Nephron progenitor cell (in vitro differentiated cells): ENCODE data around the gene LGALS14.
"Not testable (repeated sequence)": the region's sequence is repeated elsewhere in the genome, so short reads cannot be mapped to it uniquely, and the experiment has no call there.

Experiments
- DNase-seq: peaks from one replicate; pipeline ENCODE4 v3.0.0; 2021
- H3K27ac Mint-ChIP-seq: 2 replicates; pipeline ENCODE4 v1.8.0; 2021; ENCODE audit warnings: mild to moderate bottlenecking, moderate library complexity, mixed read lengths
- H3K27me3 Mint-ChIP-seq: 2 replicates; pipeline ENCODE4 v1.8.0; 2021; ENCODE audit warnings: mild to moderate bottlenecking, low read depth, mixed read lengths; ENCODE audit not compliant: poor library complexity
- H3K36me3 Mint-ChIP-seq: 2 replicates; pipeline ENCODE4 v1.8.0; 2021; ENCODE audit warnings: low read depth, mixed read lengths
- H3K4me1 Mint-ChIP-seq: 2 replicates; pipeline ENCODE4 v1.8.0; 2021; ENCODE audit warnings: mixed read lengths
- H3K4me3 Mint-ChIP-seq: 2 replicates; pipeline ENCODE4 v1.8.0; 2021; ENCODE audit warnings: mild to moderate bottlenecking, moderate library complexity, mixed read lengths
- H3K9me3 Mint-ChIP-seq: 2 replicates; pipeline ENCODE4 v1.8.0; 2021; ENCODE audit warnings: mild to moderate bottlenecking, moderate library complexity, mixed read lengths
- TF ChIP-seq, protein P1 (sequence below): fragments of 200-600 bp; sonication (generic); IDR thresholded peaks from 2 replicates; pipeline ENCODE4 v1.5.0; 2021; ENCODE audit warnings: antibody characterized with exemption

The LGALS14 gene

DNA sequence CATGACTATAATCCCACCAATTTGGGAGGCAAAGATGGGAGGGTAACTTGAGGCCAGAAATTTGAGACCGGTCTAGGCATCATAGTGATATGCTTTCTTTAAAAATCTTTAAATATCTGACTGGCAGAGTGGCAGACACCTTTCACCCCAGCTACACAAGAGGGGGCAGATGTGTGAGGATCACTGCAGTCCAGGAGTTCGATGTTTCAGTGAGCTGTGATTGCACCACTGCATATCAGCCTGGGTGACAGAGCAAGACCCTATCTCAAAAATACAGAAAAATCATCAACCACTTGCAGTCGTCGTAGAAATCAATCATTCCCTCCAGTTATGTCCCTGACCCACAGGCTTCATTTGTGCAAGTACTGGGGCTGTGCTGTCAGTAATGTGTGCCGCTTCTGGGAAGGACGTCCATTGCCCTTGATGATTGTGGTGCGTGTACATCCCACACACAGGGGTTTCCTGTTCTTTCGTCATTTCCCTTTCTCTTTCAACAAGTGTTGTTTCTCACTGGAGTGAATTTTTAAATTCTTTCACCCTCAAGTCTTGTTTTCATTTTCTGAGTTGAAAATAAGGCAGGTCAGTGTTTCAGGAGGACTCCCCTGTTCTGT lies 1.4 kb downstream of the LGALS14 start:
- DNase-seq = no peak
- Mint-ChIP-seq H3K27ac (no peak overlapping the region), H3K9me3 (no peaks in the 10 kb centered on the region), H3K27me3 (peaks cover 36% of the 10 kb centered on the region), H3K36me3 (no peaks in the 10 kb centered on the region), H3K4me3 (no peak overlapping the region), H3K4me1 (peaks cover 5% of the 10 kb centered on the region)
- TF ChIP-seq, protein P1, sequence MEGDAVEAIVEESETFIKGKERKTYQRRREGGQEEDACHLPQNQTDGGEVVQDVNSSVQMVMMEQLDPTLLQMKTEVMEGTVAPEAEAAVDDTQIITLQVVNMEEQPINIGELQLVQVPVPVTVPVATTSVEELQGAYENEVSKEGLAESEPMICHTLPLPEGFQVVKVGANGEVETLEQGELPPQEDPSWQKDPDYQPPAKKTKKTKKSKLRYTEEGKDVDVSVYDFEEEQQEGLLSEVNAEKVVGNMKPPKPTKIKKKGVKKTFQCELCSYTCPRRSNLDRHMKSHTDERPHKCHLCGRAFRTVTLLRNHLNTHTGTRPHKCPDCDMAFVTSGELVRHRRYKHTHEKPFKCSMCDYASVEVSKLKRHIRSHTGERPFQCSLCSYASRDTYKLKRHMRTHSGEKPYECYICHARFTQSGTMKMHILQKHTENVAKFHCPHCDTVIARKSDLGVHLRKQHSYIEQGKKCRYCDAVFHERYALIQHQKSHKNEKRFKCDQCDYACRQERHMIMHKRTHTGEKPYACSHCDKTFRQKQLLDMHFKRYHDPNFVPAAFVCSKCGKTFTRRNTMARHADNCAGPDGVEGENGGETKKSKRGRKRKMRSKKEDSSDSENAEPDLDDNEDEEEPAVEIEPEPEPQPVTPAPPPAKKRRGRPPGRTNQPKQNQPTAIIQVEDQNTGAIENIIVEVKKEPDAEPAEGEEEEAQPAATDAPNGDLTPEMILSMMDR = no peak

DNA sequence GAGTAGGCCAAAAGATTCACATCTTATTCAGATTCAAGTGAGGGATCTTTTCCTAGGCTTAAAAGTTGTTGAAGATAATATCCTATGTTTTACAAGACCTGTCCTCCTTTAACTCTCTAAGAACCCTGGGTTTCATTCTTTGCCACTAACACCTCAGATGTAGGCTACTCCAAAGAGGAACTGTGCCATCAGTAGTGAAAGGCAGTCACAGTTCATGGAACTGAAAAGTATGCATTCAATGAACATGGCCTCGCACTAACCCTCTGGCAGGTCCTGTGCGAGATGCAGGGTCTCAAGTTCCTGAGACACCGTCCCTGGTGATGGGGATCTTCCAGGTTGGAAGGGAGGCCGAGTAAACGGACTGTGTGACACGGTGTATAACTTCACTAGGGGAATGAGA lies 4.3 kb downstream of the LGALS14 start:
- H3K4me1 Mint-ChIP-seq = peaks cover 5% of the 10 kb centered on the region
- no peak overlapping the region for H3K27ac Mint-ChIP-seq
- TF ChIP-seq, protein P1 = no peak
- DNase-seq = no peak
- H3K27me3 Mint-ChIP-seq = peaks cover 47% of the 10 kb centered on the region
- no peaks in the 10 kb centered on the region for H3K36me3 Mint-ChIP-seq
- H3K4me3 Mint-ChIP-seq = no peak overlapping the region
- H3K9me3 Mint-ChIP-seq = no peaks in the 10 kb centered on the region

DNA sequence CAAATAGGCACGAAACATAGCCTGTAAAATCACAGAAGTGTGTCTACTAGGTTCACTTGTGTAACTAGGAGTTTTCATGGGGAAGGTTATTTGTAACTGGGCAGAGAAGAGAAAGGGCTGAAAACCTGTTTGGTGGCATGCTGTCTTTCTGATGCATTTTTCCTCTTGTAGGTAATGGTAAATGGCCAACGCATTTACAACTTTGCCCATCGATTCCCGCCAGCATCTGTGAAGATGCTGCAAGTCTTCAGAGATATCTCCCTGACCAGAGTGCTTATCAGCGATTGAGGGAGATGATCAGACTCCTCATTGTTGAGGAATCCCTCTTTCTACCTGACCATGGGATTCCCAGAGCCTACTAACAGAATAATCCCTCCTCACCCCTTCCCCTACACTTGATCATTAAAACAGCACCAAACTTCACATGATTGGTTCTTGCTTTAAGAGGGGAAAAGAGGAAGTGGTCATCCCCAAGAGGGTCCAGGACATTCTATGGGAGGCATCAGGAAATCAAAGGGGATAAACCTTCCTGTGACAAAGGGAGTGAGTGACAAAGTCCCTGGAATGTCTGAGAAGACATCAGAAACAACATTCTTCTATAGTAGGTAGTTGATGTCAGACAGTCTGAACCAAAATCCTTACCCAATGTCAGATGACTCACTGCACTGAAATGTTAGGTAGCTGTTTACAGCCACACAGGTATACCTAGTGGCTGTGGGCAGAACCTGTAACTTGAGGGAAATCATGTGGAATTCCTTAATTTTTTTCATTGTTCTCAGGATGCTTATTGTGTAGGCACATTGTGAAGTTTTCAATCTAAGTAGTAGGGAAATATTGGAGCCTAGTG lies 5.0 kb downstream of the LGALS14 start:
- H3K4me1 Mint-ChIP-seq = peaks cover 2% of the 10 kb centered on the region
- peaks cover 3% of the 10 kb centered on the region for H3K9me3 Mint-ChIP-seq
- no peaks in the 10 kb centered on the region for H3K36me3 Mint-ChIP-seq
- TF ChIP-seq, protein P1 = no peak
- peaks cover 44% of the 10 kb centered on the region for H3K27me3 Mint-ChIP-seq
- H3K4me3 Mint-ChIP-seq = no peak overlapping the region
- H3K27ac Mint-ChIP-seq = no peak overlapping the region
- no peak for DNase-seq

DNA sequence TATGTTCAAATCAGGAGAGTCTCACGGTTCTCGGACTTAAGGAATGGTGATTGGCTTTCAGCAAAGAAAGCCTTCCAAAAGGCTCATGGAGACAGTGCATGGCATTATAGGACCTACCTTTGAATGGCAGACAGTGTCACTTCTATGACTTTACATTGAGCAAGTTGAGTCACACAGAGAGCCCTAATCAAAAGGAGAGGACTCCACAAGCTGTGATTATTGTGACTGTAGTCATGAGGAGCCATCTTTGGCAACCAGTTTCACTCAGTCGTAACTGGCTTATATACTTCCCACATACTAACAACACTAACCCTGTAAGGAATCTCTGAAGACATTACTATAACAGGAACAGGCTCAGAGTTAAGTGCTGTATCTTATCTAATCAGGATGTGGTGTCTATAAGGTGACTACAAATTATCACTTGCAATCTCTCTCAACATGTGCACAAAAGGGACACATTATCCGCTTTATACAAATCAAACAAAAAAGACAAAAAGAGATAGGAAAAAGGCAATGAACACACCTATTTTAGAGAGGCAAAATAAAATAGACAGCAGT lies 6.1 kb downstream of the LGALS14 start:
- Mint-ChIP-seq H3K36me3 (no peaks in the 10 kb centered on the region), H3K9me3 (peaks cover 6% of the 10 kb centered on the region), H3K4me3 (no peak overlapping the region), H3K4me1 (no peaks in the 10 kb centered on the region), H3K27ac (no peak overlapping the region), H3K27me3 (peaks cover 43% of the 10 kb centered on the region)
- no peak for DNase-seq
- TF ChIP-seq, protein P1 = no peak

DNA sequence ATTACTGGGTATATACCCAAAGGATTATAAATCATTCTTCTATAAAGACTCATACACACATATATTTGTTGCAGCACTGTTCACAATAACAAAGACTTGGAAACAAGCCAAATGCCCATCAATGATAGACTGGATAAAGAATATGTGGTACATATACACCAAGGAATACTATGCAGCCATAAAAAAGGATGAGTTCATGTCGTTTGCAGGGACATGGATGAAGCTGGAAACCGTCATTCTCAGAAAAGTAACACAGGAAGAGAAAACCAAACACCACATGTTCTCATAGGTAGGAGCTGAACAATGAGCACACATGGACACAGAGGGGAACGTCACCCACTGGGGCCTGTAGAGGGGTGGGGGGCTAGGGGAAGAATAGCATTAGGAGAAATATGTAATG lies 15.9 kb downstream of the LGALS14 start:
- H3K27ac Mint-ChIP-seq = not testable (repeated sequence)

DNA sequence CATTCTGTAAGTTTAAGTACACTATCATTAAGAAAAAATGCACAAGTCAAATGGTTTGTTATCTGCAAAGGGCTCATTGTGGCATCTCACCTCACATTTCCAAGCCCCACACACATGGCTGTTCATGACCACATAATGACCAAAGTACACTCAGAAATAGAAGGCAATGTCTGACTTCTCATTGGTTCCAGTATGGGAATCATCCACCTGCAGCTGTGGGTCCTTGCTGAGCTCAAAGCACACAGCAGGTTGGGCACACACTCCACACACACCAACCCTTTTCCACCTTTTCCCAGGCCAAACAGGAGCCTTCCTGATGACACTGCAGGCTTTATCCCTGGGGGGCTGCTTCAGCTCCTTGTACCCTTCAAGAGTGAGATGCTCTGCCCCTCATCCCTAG lies 21.7 kb downstream of the LGALS14 start:
- Mint-ChIP-seq H3K4me1 (no peaks in the 10 kb centered on the region), H3K27me3 (peaks cover 44% of the 10 kb centered on the region), H3K4me3 (no peak overlapping the region), H3K9me3 (no peaks in the 10 kb centered on the region), H3K36me3 (no peaks in the 10 kb centered on the region), H3K27ac (no peak overlapping the region)
- TF ChIP-seq, protein P1 = no peak
- DNase-seq = no peak

More for the DNA sequence above, 15.9 kb downstream of the LGALS14 start:
- peaks cover 40% of the 10 kb centered on the region for H3K27me3 Mint-ChIP-seq
- H3K4me1 Mint-ChIP-seq, H3K36me3 Mint-ChIP-seq, DNase-seq, H3K4me3 Mint-ChIP-seq: not testable (repeated sequence)
- peaks cover 20% of the 10 kb centered on the region for H3K9me3 Mint-ChIP-seq
